SH-SY5Y (cell line): ENCODE measurements around the gene HMGCLL1.

Source experiments
- GATA2 ChIP-seq: IDR thresholded peaks from 2 replicates; pipeline ENCODE4 v1.6.1; 2011; ENCODE audit warnings: mild to moderate bottlenecking, low read depth, low read length
- GATA3 ChIP-seq: IDR thresholded peaks from 2 replicates; pipeline ENCODE4 v1.6.1; 2011; ENCODE audit warnings: low read depth, mild to moderate bottlenecking, low read length, moderate library complexity

GRCh38 chr6:55499591-55499990 lies 79.4 kb downstream of the HMGCLL1 start:
- TF ChIP-seq GATA2 (no peak), GATA3 (no peak)
